Measurements from ENCODE around the gene ASB2. TPM values are rescaled to one million over a fixed set of nuclear protein-coding genes. Genes with fewer than 3 reads are reported as not detected.

Gene ASB2
- total and polyA plus RNA-seq, 2 of the 8 experiments (the other 6 are each of a cell fraction or from before 2014, with no cell fraction given): 1.0 to 2.1 TPM

DNA sequence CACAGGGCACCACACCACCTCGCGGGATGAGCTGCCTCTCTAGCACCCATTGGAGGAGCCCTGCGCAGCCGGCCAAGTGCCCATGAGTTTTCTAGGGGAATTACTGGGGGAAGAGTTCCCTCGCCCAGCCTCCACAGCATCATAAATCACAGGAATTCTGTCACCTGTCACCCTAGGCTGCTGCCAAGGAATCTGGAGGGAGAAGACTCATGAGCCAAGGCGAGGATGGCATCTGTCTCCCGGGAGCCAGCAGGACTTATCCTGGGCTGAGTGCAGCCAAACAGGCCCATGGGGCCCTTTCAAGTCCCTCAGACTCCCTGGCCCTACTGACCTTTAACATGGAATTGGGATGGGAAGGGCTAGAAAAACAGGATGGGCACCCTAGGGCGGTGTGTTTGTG lies 41.9 kb upstream of the ASB2 start:
- Histone ChIP-seq H3K4me1 (replicated peaks in 1 of 4; ENCODE audit: control insufficient read depth in 3 of 4, insufficient read depth in 4 of 4, low read length in 3 of 4) (peaks cover 0 to 18% (median 9%) of the 10 kb centered on the region in 4 experiments; a peak in 4 of 7 replicates), H2BK12ac (ENCODE audit: low read depth, low read length) (no peak overlapping the region), H3K36me3 (ENCODE audit: control insufficient read depth in 2 of 4, insufficient read depth in 4 of 4, low read length in 3 of 4) (no peaks in the 10 kb centered on the region; a peak in 1 of 8 replicates), H3K4ac (replicated peaks; ENCODE audit: insufficient read length, low read depth, low read length) (no peak overlapping the region), H3K27me3 (replicated peaks in 1 of 4; ENCODE audit: control insufficient read depth in 3 of 4, extremely low read depth in 1 of 4, insufficient read depth in 3 of 4, low read length in 3 of 4) (no peaks in the 10 kb centered on the region), H3K27ac (ENCODE audit: low read depth, low read length) (no peak overlapping the region), H4K8ac (ENCODE audit: extremely low read depth, insufficient read depth, low read length) (no peak overlapping the region), H3K79me1 (ENCODE audit: low read depth, low read length) (no peaks in the 10 kb centered on the region), H3K14ac (ENCODE audit: insufficient read length) (no peak overlapping the region), H2BK120ac (replicated peaks; ENCODE audit: low read depth, low read length) (no peak overlapping the region), H3K23me2 (ENCODE audit: low read depth, low read length) (no peaks in the 10 kb centered on the region; the same call in 1 of the 2 replicates), H3K9me3 (ENCODE audit: insufficient read depth in 2 of 2, low read depth in 1 of 2, low read length in 1 of 2) (no peaks in the 10 kb centered on the region), H3K9ac (replicated peaks in 1 of 4; ENCODE audit: extremely low read depth in 1 of 4, low read depth in 3 of 4, low read length in 3 of 4) (no peak overlapping the region), H4K20me1 (replicated peaks in 1 of 2; ENCODE audit: control insufficient read depth in 1 of 2, insufficient read depth in 2 of 2, low read length in 2 of 2) (no peaks in the 10 kb centered on the region), H2BK5ac (ENCODE audit: low read depth, low read length) (no peak overlapping the region), H3K23ac (ENCODE audit: insufficient read length) (no peak overlapping the region), H3K4me2 (ENCODE audit: insufficient read depth in 1 of 2, low read depth in 2 of 2, low read length in 2 of 2) (no peak overlapping the region), H3K4me3 (ENCODE audit: extremely low read depth in 1 of 4, insufficient read depth in 2 of 4, low read depth in 3 of 4, low read length in 4 of 4) (no peak overlapping the region), H2BK15ac (ENCODE audit: low read length) (no peak overlapping the region), H2AFZ (ENCODE audit: low read length) (no peak overlapping the region), H3K56ac (replicated peaks; ENCODE audit: insufficient read length, low read depth, low read length) (no peak overlapping the region), H3K79me2 (ENCODE audit: control insufficient read depth in 1 of 2, insufficient read depth in 2 of 2, low read length in 2 of 2) (no peaks in the 10 kb centered on the region), H4K91ac (replicated peaks; ENCODE audit: insufficient read length, low read length) (no peak overlapping the region), H2BK20ac (ENCODE audit: low read length) (no peak overlapping the region), H2AK5ac (ENCODE audit: low read depth, low read length) (no peak overlapping the region), H3K18ac (ENCODE audit: extremely low read depth, low read length) (no peak overlapping the region), H4K5ac (ENCODE audit: insufficient read length, low read depth, low read length) (no peak overlapping the region)
- WGBS, 2 experiments (ENCODE audit: extremely low coverage in 1 of 2, insufficient coverage in 1 of 2, insufficient read length in 1 of 2, insufficient replicate concordance in 2 of 2, low coverage in 1 of 2, low lambda C conversion rate in 2 of 2, missing lambda C conversion rate in 1 of 2): 84% methylated on average over 7 of the region's 8 CpGs; no CpG with 5 or more reads in 1 of the 2 experiments
- ChIA-PET CTCF (ENCODE audit: partially characterized antibody) (interaction anchor here (1.2 to 9.7 kb wide), 7 partner anchors 10 to 124 kb away, joined by 3 to 65 read pairs (median 7); no protein-coding TSS in a partner anchor), POLR2A (ENCODE audit: partially characterized antibody) (interaction anchor here (1.1 to 1.2 kb wide), 2 partner anchors 10 to 77 kb away, joined by 3 to 4 read pairs; no protein-coding TSS in a partner anchor)
- DNase-seq (ENCODE audit: low read depth in 1 of 2, low spot score in 2 of 2) (no peak), FAIRE-seq (no peak)
- no peak for TF ChIP-seq JUND (IDR thresholded peaks at IDR 0.05; ENCODE audit: low read length)
- TF ChIP-seq BACH1 (IDR thresholded peaks at IDR 0.05; ENCODE audit: low read length): no peak
- no peak for TF ChIP-seq SRF (IDR thresholded peaks at IDR 0.05; ENCODE audit: low read depth, low read length)
- no peak for TF ChIP-seq SIN3A (conservative IDR thresholded peaks at IDR 0.05 in 1 of 2, IDR thresholded peaks at IDR 0.05 in 1 of 2; ENCODE audit: low read depth in 1 of 2, low read length in 2 of 2)
- TF ChIP-seq EGR1 (IDR thresholded peaks at IDR 0.05; ENCODE audit: borderline replicate concordance, low read depth, low read length): no peak
- TF ChIP-seq, protein P1, sequence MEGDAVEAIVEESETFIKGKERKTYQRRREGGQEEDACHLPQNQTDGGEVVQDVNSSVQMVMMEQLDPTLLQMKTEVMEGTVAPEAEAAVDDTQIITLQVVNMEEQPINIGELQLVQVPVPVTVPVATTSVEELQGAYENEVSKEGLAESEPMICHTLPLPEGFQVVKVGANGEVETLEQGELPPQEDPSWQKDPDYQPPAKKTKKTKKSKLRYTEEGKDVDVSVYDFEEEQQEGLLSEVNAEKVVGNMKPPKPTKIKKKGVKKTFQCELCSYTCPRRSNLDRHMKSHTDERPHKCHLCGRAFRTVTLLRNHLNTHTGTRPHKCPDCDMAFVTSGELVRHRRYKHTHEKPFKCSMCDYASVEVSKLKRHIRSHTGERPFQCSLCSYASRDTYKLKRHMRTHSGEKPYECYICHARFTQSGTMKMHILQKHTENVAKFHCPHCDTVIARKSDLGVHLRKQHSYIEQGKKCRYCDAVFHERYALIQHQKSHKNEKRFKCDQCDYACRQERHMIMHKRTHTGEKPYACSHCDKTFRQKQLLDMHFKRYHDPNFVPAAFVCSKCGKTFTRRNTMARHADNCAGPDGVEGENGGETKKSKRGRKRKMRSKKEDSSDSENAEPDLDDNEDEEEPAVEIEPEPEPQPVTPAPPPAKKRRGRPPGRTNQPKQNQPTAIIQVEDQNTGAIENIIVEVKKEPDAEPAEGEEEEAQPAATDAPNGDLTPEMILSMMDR (IDR thresholded peaks at IDR 0.05; ENCODE audit: control extremely low read depth in 1 of 3, insufficient read depth in 1 of 3, low read depth in 1 of 3, low read length in 3 of 3): no peak
- TF ChIP-seq KDM5A (IDR thresholded peaks at IDR 0.05; ENCODE audit: low read length): no peak
- TF ChIP-seq CTBP2 (IDR thresholded peaks at IDR 0.05; ENCODE audit: borderline replicate concordance, insufficient read depth, insufficient read length, low read length): no peak
- TF ChIP-seq CBX8 (IDR thresholded peaks at IDR 0.05; ENCODE audit: borderline replicate concordance, low read depth, low read length): no peak
- TF ChIP-seq ASH2L (IDR thresholded peaks at IDR 0.05; ENCODE audit: low read length): no peak
- no peak for TF ChIP-seq TAF1 (IDR thresholded peaks at IDR 0.05; ENCODE audit: low read depth, low read length)
- TF ChIP-seq PHF8 (conservative IDR thresholded peaks at IDR 0.05; ENCODE audit: low read depth, low read length): no peak
